ENCODE data around the gene PKHD1. TPM values are rescaled to one million over a fixed set of nuclear protein-coding genes. Genes with fewer than 3 reads are reported as not detected.

Gene PKHD1
- total RNA-seq, 1 experiment from 2014 or later = 0.40 TPM

- Histone ChIP-seq H2AFZ (ENCODE audit: low read length) (no peak overlapping the region), H4K20me1 (ENCODE audit: low read length) (no peaks in the 10 kb centered on the region), H3K9ac (ENCODE audit: low read length) (no peak overlapping the region), H3K9me2 (replicated peaks; ENCODE audit: low read length) (no peaks in the 10 kb centered on the region), H3K9me3 (ENCODE audit: low read length) (no peaks in the 10 kb centered on the region), H3K27ac (ENCODE audit: low read length) (no peak overlapping the region), H3K36me3 (ENCODE audit: low read depth, low read length) (no peaks in the 10 kb centered on the region), H3K4me3 (ENCODE audit: low read length) (no peak overlapping the region), H3F3A (ENCODE audit: low read length, unreplicated experiment) (no peaks in the 10 kb centered on the region), H3K79me2 (ENCODE audit: low read length) (no peaks in the 10 kb centered on the region), H3K4me2 (ENCODE audit: low read length) (no peak overlapping the region), H3K27me3 (ENCODE audit: low read length) (peaks cover 9% of the 10 kb centered on the region; the same call in 1 of the 2 replicates), H3K4me1 (ENCODE audit: insufficient read depth, low read length) (no peaks in the 10 kb centered on the region)
- ATAC-seq (no peak), DNase-seq (peak; percentile 14)
- TF ChIP-seq EZH2phosphoT487 (IDR thresholded peaks at IDR 0.05; ENCODE audit: borderline replicate concordance, low read length) = no peak
- TF ChIP-seq CTCF (conservative IDR thresholded peaks at IDR 0.05; ENCODE audit: low read depth, low read length) = no peak
- no peak for TF ChIP-seq EZH2 (IDR thresholded peaks at IDR 0.05; ENCODE audit: low read length, unreplicated experiment)
- POLR2A ChIA-PET (ENCODE audit: unreplicated experiment) = no interaction called here
- CTCF ChIA-PET = no interaction called here
- intact Hi-C loops (cut with micrococcal nuclease) = no loop called here
- no TSS peak for BruUV-seq (replicated peaks)
Observed at GRCh38 chr6:52124126-52125121, 37.0 kb upstream of the PKHD1 start.

- ATAC-seq = no peak
- intact Hi-C loops (cut with micrococcal nuclease) = no loop called here
- TF ChIP-seq EZH2 (IDR thresholded peaks at IDR 0.05; ENCODE audit: low read length, unreplicated experiment) = no peak
- no peak for TF ChIP-seq CTCF (conservative IDR thresholded peaks at IDR 0.05; ENCODE audit: low read depth, low read length)
- no peak for TF ChIP-seq EZH2phosphoT487 (IDR thresholded peaks at IDR 0.05; ENCODE audit: borderline replicate concordance, low read length)
- no peaks in the 10 kb centered on the region for H3K9me2 ChIP-seq (replicated peaks; ENCODE audit: low read length)
- ChIA-PET CTCF (no interaction called here), POLR2A (ENCODE audit: unreplicated experiment) (no interaction called here)
- H4K20me1 ChIP-seq (ENCODE audit: low read length) = no peaks in the 10 kb centered on the region
- H3F3A ChIP-seq (ENCODE audit: low read length, unreplicated experiment) = no peaks in the 10 kb centered on the region
- H3K79me2 ChIP-seq (ENCODE audit: low read length) = no peaks in the 10 kb centered on the region
- no peak overlapping the region for H3K27ac ChIP-seq (ENCODE audit: low read length)
- BruUV-seq (replicated peaks) = no TSS peak
- H3K9me3 ChIP-seq (ENCODE audit: low read length) = no peaks in the 10 kb centered on the region
- H3K9ac ChIP-seq (ENCODE audit: low read length) = no peak overlapping the region
- peaks cover 9% of the 10 kb centered on the region; the same call in 1 of the 2 replicates for H3K27me3 ChIP-seq (ENCODE audit: low read length)
- no peak for DNase-seq
- no peaks in the 10 kb centered on the region for H3K36me3 ChIP-seq (ENCODE audit: low read depth, low read length)
- no peak overlapping the region for H2AFZ ChIP-seq (ENCODE audit: low read length)
- H3K4me2 ChIP-seq (ENCODE audit: low read length) = no peak overlapping the region
- H3K4me3 ChIP-seq (ENCODE audit: low read length) = no peak overlapping the region
- 0 out of 2 replicates have a peak, but pooled peaks cover 5% of the 10 kb centered on the region for H3K4me1 ChIP-seq (ENCODE audit: insufficient read depth, low read length)
Observed at GRCh38 chr6:52123251-52123650, 35.8 kb upstream of the PKHD1 start.

GRCh38 chr6:52117352-52117751 lies 29.9 kb upstream of the PKHD1 start:
- no peak overlapping the region for H3K4me3 ChIP-seq (ENCODE audit: low read length)
- no peaks in the 10 kb centered on the region for H3K9me3 ChIP-seq (ENCODE audit: low read length)
- POLR2A ChIA-PET (ENCODE audit: unreplicated experiment) = no interaction called here
- no peak for TF ChIP-seq EZH2 (IDR thresholded peaks at IDR 0.05; ENCODE audit: low read length, unreplicated experiment)
- no peak for TF ChIP-seq CTCF (conservative IDR thresholded peaks at IDR 0.05; ENCODE audit: low read depth, low read length)
- TF ChIP-seq EZH2phosphoT487 (IDR thresholded peaks at IDR 0.05; ENCODE audit: borderline replicate concordance, low read length) = no peak
- CTCF ChIA-PET = no interaction called here
- 0 out of 2 replicates have a peak, but pooled peaks cover 3% of the 10 kb centered on the region for H3K27me3 ChIP-seq (ENCODE audit: low read length)
- DNase-seq (no peak), ATAC-seq (no peak)
- BruUV-seq (replicated peaks) = no TSS peak
- no peak overlapping the region for H3K9ac ChIP-seq (ENCODE audit: low read length)
- no peak overlapping the region for H3K27ac ChIP-seq (ENCODE audit: low read length)
- no peak overlapping the region for H3K4me2 ChIP-seq (ENCODE audit: low read length)
- H3K4me1 ChIP-seq (ENCODE audit: insufficient read depth, low read length) = 0 out of 2 replicates have a peak, but pooled peaks cover 5% of the 10 kb centered on the region
- no peaks in the 10 kb centered on the region for H3K36me3 ChIP-seq (ENCODE audit: low read depth, low read length)
- H3K79me2 ChIP-seq (ENCODE audit: low read length) = no peaks in the 10 kb centered on the region
- no peaks in the 10 kb centered on the region for H4K20me1 ChIP-seq (ENCODE audit: low read length)
- H3K9me2 ChIP-seq (replicated peaks; ENCODE audit: low read length) = no peaks in the 10 kb centered on the region
- H3F3A ChIP-seq (ENCODE audit: low read length, unreplicated experiment) = no peaks in the 10 kb centered on the region
- intact Hi-C loops (cut with micrococcal nuclease) = no loop called here
- H2AFZ ChIP-seq (ENCODE audit: low read length) = no peak overlapping the region
